Stromal cell of bone marrow (primary cell): ENCODE data around the gene GLIPR1.
"Not testable (repeated sequence)": the region's sequence is repeated elsewhere in the genome, so short reads cannot be mapped to it uniquely, and the experiment has no call there.

Experiments used
- DNase-seq: peaks from one replicate; pipeline ENCODE4 v3.0.0-alpha.2; 2012; ENCODE audit warnings: low read depth

GLIPR1 gene

GRCh38 chr12:75521224-75521623 lies 40.7 kb downstream of the GLIPR1 start:
- not testable (repeated sequence) for DNase-seq

GRCh38 chr12:75522124-75522523 lies 41.6 kb downstream of the GLIPR1 start:
- DNase-seq: not testable (repeated sequence)

DNA sequence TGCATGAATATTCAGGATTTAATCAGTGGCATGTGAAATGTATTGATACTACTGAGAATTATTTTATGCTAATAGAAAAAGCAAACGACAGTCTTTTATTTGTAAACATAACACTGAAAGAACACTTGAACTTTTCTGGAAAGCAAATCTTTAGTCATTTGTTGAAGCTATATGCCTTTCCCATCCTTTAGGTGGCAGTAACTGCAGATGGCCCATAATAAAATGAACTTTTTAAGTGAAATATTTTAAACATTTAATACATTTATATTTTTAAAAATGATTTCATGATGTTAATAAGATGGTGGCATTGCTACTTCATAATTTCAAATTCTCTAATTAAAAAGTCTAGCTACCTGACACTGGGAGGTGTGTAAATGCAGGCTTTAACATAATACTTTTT lies 44.7 kb downstream of the GLIPR1 start:
- DNase-seq: no peak

GRCh38 chr12:75526655-75527511 lies 46.3 kb downstream of the GLIPR1 start:
- peak; percentile 44 for DNase-seq

DNA sequence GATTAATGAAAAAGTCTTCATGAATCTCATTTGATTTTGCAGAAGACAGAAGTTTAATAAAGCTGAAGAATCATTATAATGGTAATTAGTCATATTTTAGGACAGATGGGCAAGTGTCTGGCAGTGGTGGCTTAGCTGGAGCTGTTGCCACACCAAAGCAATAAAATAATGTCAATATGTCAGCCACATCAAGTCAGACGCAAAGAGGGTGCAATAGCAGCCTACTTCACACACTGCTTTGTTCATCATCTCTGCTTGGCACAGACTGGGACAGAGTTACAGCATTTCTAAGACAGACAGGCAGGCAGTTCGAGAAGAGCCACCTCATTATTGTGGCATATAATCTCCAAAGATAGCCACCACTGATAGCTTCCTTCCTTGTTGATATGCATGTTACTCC lies 47.7 kb downstream of the GLIPR1 start:
- DNase-seq: no peak

DNA sequence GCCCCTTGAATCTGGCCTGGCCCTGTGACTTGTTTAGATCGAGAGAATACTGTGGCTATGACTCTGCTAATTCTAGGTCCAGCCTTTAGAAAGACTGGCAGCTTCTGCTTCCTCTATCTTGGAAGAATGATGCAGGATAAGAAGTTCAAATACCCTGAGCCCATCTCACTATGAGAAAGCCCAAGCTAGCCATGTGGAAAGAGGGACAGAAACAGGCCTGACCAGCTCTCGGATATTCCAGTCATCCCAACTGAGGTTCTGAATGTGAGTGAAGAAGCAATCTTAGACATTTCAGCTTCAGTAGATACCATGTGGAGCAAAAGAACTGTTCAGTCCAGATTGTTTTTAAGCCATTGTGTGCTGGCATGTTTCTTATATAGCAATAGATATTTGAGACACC lies 48.1 kb downstream of the GLIPR1 start:
- no peak for DNase-seq

- DNase-seq: no peak
These were observed 48.8 kb downstream of the GLIPR1 start for GRCh38 chr12:75529316-75529715.

- no peak for DNase-seq
These were observed 49.3 kb downstream of the GLIPR1 start for GRCh38 chr12:75529826-75530225.

GRCh38 chr12:75533239-75533638 lies 52.7 kb downstream of the GLIPR1 start:
- DNase-seq: no peak

GRCh38 chr12:75539889-75540288 lies 59.3 kb downstream of the GLIPR1 start:
- no peak for DNase-seq

- DNase-seq: no peak
These were observed 62.4 kb downstream of the GLIPR1 start for GRCh38 chr12:75542942-75543341.

GRCh38 chr12:75543529-75543928 lies 63.0 kb downstream of the GLIPR1 start:
- DNase-seq: no peak

- no peak for DNase-seq
These were observed 65.1 kb downstream of the GLIPR1 start for GRCh38 chr12:75545636-75546035.

DNA sequence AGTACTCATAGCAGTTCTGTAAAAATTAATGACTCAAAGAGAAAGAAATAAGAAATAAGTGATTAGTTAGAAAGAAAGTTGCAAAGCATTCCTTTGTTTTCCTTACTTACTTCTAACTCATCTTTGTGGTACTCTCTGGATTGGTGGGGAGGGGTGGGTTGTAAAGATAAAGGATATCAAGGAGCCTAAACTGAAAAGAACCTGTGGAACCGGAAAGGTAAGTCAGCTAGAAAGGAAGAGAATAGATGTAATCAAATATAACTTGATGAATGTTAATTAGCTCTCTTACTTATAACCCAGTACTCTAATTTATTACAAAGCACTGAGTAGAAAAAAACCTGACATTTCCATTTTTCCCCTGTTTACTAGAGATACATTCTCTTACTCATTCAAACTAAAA lies 68.3 kb downstream of the GLIPR1 start:
- DNase-seq: no peak

GRCh38 chr12:75549989-75550388 lies 69.4 kb downstream of the GLIPR1 start:
- DNase-seq: no peak

DNA sequence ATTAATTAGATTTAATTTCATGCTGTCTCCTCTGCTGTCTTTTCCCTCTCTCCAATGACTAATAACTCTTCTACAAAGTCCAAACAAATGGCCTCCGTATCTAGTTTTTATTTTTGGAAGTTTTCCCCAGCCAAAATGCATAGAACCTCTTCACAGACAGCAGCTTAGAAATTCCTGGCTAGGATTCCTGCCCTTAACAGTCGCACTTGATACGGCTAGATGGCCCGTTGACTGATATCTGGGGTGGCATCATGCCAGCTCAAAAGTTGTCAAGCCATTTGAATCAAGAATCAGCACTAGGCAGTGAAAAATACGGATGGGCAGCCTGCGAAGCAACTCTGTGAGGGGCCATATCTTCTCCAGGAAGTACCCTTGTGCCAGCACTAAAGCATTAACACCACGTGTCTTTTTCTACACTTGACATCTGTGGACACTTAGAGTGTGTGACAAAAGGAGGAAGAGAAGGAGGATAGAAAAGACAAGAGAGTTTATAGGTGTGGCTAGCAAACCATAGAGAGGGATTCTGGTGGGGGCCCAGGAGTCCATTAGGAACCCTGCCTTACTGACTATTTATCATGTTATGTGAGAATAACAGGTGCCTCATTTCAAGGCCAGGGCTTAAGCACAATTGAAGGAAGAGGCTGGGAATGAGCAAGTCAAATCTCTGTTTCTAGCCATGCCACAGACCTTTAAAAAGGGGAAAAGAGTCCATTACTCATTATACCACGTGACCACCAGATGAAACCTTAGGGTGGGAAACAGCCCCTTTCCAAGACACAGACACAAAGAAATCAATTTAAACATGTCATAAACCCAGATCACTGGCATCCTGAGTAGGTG lies 70.1 kb downstream of the GLIPR1 start:
- DNase-seq: no peak

GRCh38 chr12:75551477-75551876 lies 70.9 kb downstream of the GLIPR1 start:
- DNase-seq: no peak

GRCh38 chr12:75553398-75553797 lies 72.8 kb downstream of the GLIPR1 start:
- no peak for DNase-seq
